H1 (cell line): ENCODE data around the gene USP49. TPM values are rescaled to one million over a fixed set of nuclear protein-coding genes. Genes with fewer than 3 reads are reported as not detected.

ENCODE experiments used
- CTCF ChIA-PET: fragments of 300-600 bp; sonication (Branson Sonifier 250); formaldehyde crosslinking; loops from one replicate; lab custom pipeline; 2021; ENCODE audit not compliant: partially characterized antibody; lab: Charles Lee
- POLR2A ChIA-PET: fragments of 300-600 bp; sonication (Branson Sonifier 250); formaldehyde crosslinking; loops from one replicate; lab custom pipeline; 2021; ENCODE audit warnings: inconsistent platforms; ENCODE audit not compliant: partially characterized antibody; lab: Charles Lee
- DNase-seq, 2 experiments: peaks; one replicate each; pipeline versions ENCODE4 v3.0.0 to v3.0.0-alpha.2; 2010 to 2022; ENCODE audit warnings: low spot score in 2 of 2, low read depth in 1 of 2, mixed read lengths in 1 of 2
- FAIRE-seq: peaks from 2 replicates; lab custom pipeline; 2011; peaks lifted over from hg19 to GRCh38; lab: Jason Lieb, UNC
- H2AFZ ChIP-seq: 2 replicates; pipeline ENCODE4 v1.8.1; 2012; ENCODE audit warnings: low read length, inconsistent platforms
- H2AK5ac ChIP-seq: 2 replicates; pipeline ENCODE4 v1.6.1; 2013; ENCODE audit warnings: low read depth, low read length
- H2BK120ac ChIP-seq: replicated peaks from 2 replicates; pipeline ENCODE3; 2013; ENCODE audit warnings: low read depth, low read length, inconsistent platforms
- H2BK12ac ChIP-seq: 2 replicates; pipeline ENCODE4 v1.6.1; 2013; ENCODE audit warnings: low read depth, low read length
- H2BK15ac ChIP-seq: 2 replicates; pipeline ENCODE4 v1.6.1; 2013; ENCODE audit warnings: low read length
- H2BK20ac ChIP-seq: 2 replicates; pipeline ENCODE4 v1.6.1; 2013; ENCODE audit warnings: low read length
- H2BK5ac ChIP-seq: 2 replicates; pipeline ENCODE4 v1.6.1; 2013; ENCODE audit warnings: low read depth, low read length
- H3K14ac ChIP-seq: 2 replicates; pipeline ENCODE4 v1.6.1; 2013; ENCODE audit warnings: inconsistent platforms; ENCODE audit not compliant: insufficient read length
- H3K18ac ChIP-seq: 2 replicates; pipeline ENCODE4 v1.6.1; 2013; ENCODE audit warnings: low read length; ENCODE audit errors: extremely low read depth
- H3K23ac ChIP-seq: 2 replicates; pipeline ENCODE4 v1.6.1; 2013; ENCODE audit warnings: inconsistent platforms; ENCODE audit not compliant: insufficient read length
- H3K23me2 ChIP-seq: 2 replicates; pipeline ENCODE4 v1.6.1; 2013; ENCODE audit warnings: low read depth, low read length
- H3K27ac ChIP-seq: 2 replicates; pipeline ENCODE4 v1.6.1; 2011; ENCODE audit warnings: low read depth, low read length, inconsistent platforms
- H3K27me3 ChIP-seq, 4 experiments: replicated peaks in 1 of 4; 1 replicate in 1 of 4; 2 replicates in 3 of 4; pipeline versions ENCODE4 v1.6.1 to v1.8.1; 2011 to 2013; ENCODE audit warnings: low read length in 3 of 4, mild to moderate bottlenecking in 3 of 4, inconsistent platforms in 2 of 4, mixed read lengths in 2 of 4, moderate library complexity in 1 of 4; ENCODE audit not compliant: control insufficient read depth in 3 of 4, insufficient read depth in 3 of 4; ENCODE audit errors: extremely low read depth in 1 of 4
- H3K36me3 ChIP-seq, 4 experiments: 2 replicates each; pipeline versions ENCODE4 v1.6.1 to v1.8.1; 2011 to 2013; ENCODE audit warnings: mild to moderate bottlenecking in 4 of 4, low read length in 3 of 4, moderate library complexity in 2 of 4, control low read depth in 1 of 4, inconsistent platforms in 1 of 4; ENCODE audit not compliant: insufficient read depth in 4 of 4, control insufficient read depth in 2 of 4
- H3K4ac ChIP-seq: replicated peaks from 2 replicates; pipeline ENCODE3; 2013; ENCODE audit warnings: low read length, low read depth, mixed read lengths, inconsistent platforms; ENCODE audit not compliant: insufficient read length
- H3K4me1 ChIP-seq, 4 experiments: replicated peaks in 1 of 4; 1 replicate in 1 of 4; 2 replicates in 3 of 4; pipeline versions ENCODE4 v1.6.1 to v1.8.1; 2011 to 2013; ENCODE audit warnings: low read length in 3 of 4, inconsistent platforms in 2 of 4, mixed read lengths in 1 of 4; ENCODE audit not compliant: insufficient read depth in 4 of 4, control insufficient read depth in 3 of 4
- H3K4me2 ChIP-seq, 2 experiments: 2 replicates each; pipeline versions ENCODE4 v1.6.1 to v1.8.1; 2011 to 2013; ENCODE audit warnings: low read depth in 2 of 2, low read length in 2 of 2, control low read depth in 1 of 2, inconsistent platforms in 1 of 2, mild to moderate bottlenecking in 1 of 2; ENCODE audit not compliant: insufficient read depth in 1 of 2
- H3K4me3 ChIP-seq, 4 experiments: fragments of 200-600, 300-600 bp in 1 of 4; sonication (generic), shearing (Covaris generic), sonication (Bioruptor Twin) in 1 of 4; 2 replicates each; pipeline versions ENCODE4 v1.5.1 to v1.8.1; 2011 to 2016; ENCODE audit warnings: low read length in 4 of 4, low read depth in 3 of 4, control low read depth in 2 of 4, inconsistent platforms in 2 of 4, mild to moderate bottlenecking in 2 of 4, mixed read lengths in 1 of 4, moderate library complexity in 1 of 4; ENCODE audit not compliant: insufficient read depth in 2 of 4; ENCODE audit errors: extremely low read depth in 1 of 4
- H3K56ac ChIP-seq: replicated peaks from 2 replicates; pipeline ENCODE3; 2013; ENCODE audit warnings: low read depth, mild to moderate bottlenecking, mixed read lengths, low read length, inconsistent platforms; ENCODE audit not compliant: insufficient read length
- H3K79me1 ChIP-seq: 2 replicates; pipeline ENCODE4 v1.6.1; 2013; ENCODE audit warnings: low read depth, low read length, control low read depth
- H3K79me2 ChIP-seq, 2 experiments: 2 replicates each; pipeline versions ENCODE4 v1.6.1 to v1.8.1; 2012 to 2013; ENCODE audit warnings: low read length in 2 of 2, mild to moderate bottlenecking in 2 of 2, inconsistent platforms in 1 of 2; ENCODE audit not compliant: insufficient read depth in 2 of 2, control insufficient read depth in 1 of 2
- H3K9ac ChIP-seq, 4 experiments: replicated peaks in 1 of 4; 1 replicate in 1 of 4; 2 replicates in 3 of 4; pipeline versions ENCODE4 v1.6.1 to v1.8.1; 2011 to 2013; ENCODE audit warnings: low read depth in 3 of 4, low read length in 3 of 4, control low read depth in 2 of 4, mild to moderate bottlenecking in 2 of 4, moderate library complexity in 2 of 4, inconsistent platforms in 1 of 4; ENCODE audit errors: extremely low read depth in 1 of 4
- H3K9me3 ChIP-seq, 2 experiments: 2 replicates each; pipeline versions ENCODE4 v1.6.1 to v1.8.1; 2012 to 2013; ENCODE audit warnings: mild to moderate bottlenecking in 2 of 2, moderate library complexity in 2 of 2, control low read depth in 1 of 2, inconsistent platforms in 1 of 2, low read depth in 1 of 2, low read length in 1 of 2, mixed read lengths in 1 of 2; ENCODE audit not compliant: insufficient read depth in 2 of 2
- H4K20me1 ChIP-seq, 2 experiments: replicated peaks in 1 of 2; 2 replicates each; pipeline versions ENCODE3 to v1.8.1; 2011 to 2013; ENCODE audit warnings: inconsistent platforms in 2 of 2, low read length in 2 of 2, mild to moderate bottlenecking in 1 of 2; ENCODE audit not compliant: insufficient read depth in 2 of 2, control insufficient read depth in 1 of 2
- H4K5ac ChIP-seq: 2 replicates; pipeline ENCODE4 v1.6.1; 2013; ENCODE audit warnings: low read length, low read depth, mixed read lengths, inconsistent platforms; ENCODE audit not compliant: insufficient read length
- H4K8ac ChIP-seq: 2 replicates; pipeline ENCODE4 v1.8.0; 2013; ENCODE audit warnings: mild to moderate bottlenecking, moderate library complexity, low read length, inconsistent platforms; ENCODE audit not compliant: insufficient read depth; ENCODE audit errors: extremely low read depth
- H4K91ac ChIP-seq: replicated peaks from 2 replicates; pipeline ENCODE3; 2013; ENCODE audit warnings: low read length, mixed read lengths, inconsistent platforms; ENCODE audit not compliant: insufficient read length
- ASH2L ChIP-seq: fragments of 200-600, 300-600 bp; sonication (generic); IDR thresholded peaks from one replicate; pipeline ENCODE4 v1.7.1; 2017; ENCODE audit warnings: low read length
- CHD1 ChIP-seq: IDR thresholded peaks from 2 replicates; pipeline ENCODE4 v1.6.1; 2012; ENCODE audit warnings: low read depth, low read length, improper control_type of control experiment
- CTBP2 ChIP-seq: IDR thresholded peaks from 2 replicates; pipeline ENCODE4 v1.7.0; 2011; ENCODE audit warnings: borderline replicate concordance, mild to moderate bottlenecking, moderate library complexity, mixed read lengths, low read length; ENCODE audit not compliant: insufficient read depth, insufficient read length
- E2F6 ChIP-seq: IDR thresholded peaks from 2 replicates; pipeline ENCODE4 v1.6.1; 2012; ENCODE audit warnings: inconsistent platforms
- PHF8 ChIP-seq: fragments of 200-600 bp; sonication (generic); conservative IDR thresholded peaks from 2 replicates; pipeline ENCODE4 v1.7.1; 2012; ENCODE audit warnings: low read depth, mild to moderate bottlenecking, inconsistent platforms, low read length, moderate library complexity
- POLR2A ChIP-seq, 2 experiments: IDR thresholded peaks; 1 replicate in 1 of 2; 2 replicates in 1 of 2; pipeline ENCODE4 v1.6.1; 2011; ENCODE audit warnings: low read depth in 2 of 2, low read length in 2 of 2, mild to moderate bottlenecking in 2 of 2; ENCODE audit errors: control extremely low read depth in 1 of 2
- SIN3A ChIP-seq, 2 experiments: IDR thresholded peaks in 1 of 2; conservative IDR thresholded peaks in 1 of 2; 2 replicates each; pipeline ENCODE4 v1.6.1; 2011 to 2012; ENCODE audit warnings: low read length in 2 of 2, improper control_type of control experiment in 1 of 2, low read depth in 1 of 2, mild to moderate bottlenecking in 1 of 2
- SIRT6 ChIP-seq: IDR thresholded peaks from one replicate; pipeline ENCODE4 v1.7.1; 2012; ENCODE audit warnings: low read length, inconsistent platforms
- SP1 ChIP-seq: IDR thresholded peaks from 2 replicates; pipeline ENCODE4 v1.6.1; 2011; ENCODE audit warnings: low read depth, low read length
- TAF7 ChIP-seq: optimal IDR thresholded peaks from 2 replicates; pipeline ENCODE3; 2011; ENCODE audit warnings: low read depth, mild to moderate bottlenecking, inconsistent platforms, low read length, moderate library complexity, borderline replicate concordance
- YY1 ChIP-seq: IDR thresholded peaks from 2 replicates; pipeline ENCODE4 v1.6.1; 2011; ENCODE audit warnings: low read depth, mild to moderate bottlenecking, low read length
- WGBS, 2 experiments: shearing (Covaris generic) in 1 of 2; methylation state at CpG; one replicate each; pipeline versions ENCODE4 v1.1.6 to v1.1.7; 2013 to 2015; ENCODE audit warnings: low lambda C conversion rate in 2 of 2, mixed read lengths in 2 of 2, inconsistent platforms in 1 of 2, low coverage in 1 of 2, missing lambda C conversion rate in 1 of 2; ENCODE audit not compliant: insufficient replicate concordance in 2 of 2, insufficient coverage in 1 of 2, insufficient read length in 1 of 2; ENCODE audit errors: extremely low coverage in 1 of 2, missing lambda C conversion rate in 1 of 2; 5-methylcytosine and 5-hydroxymethylcytosine counted together
- polyA plus RNA-seq, 7 experiments: library from polyadenylated mRNA; depleted of rRNA in 3 of 7; stranded (reverse) in 5 of 7; unstranded in 2 of 7; fragments of >200 nt in 5 of 7; fragments of 200-250 nt in 2 of 7; gene quantifications; 1 replicate in 5 of 7; 2 replicates in 1 of 7; 4 replicates in 1 of 7; pipeline versions ENCODE4 v1.2.1 to v1.2.3, GENCODE V29; 2011 to 2013; ENCODE audit warnings: missing spikeins in 2 of 7, mixed read lengths in 2 of 7
- total RNA-seq: library from RNA; stranded (reverse); fragmentation: NEBNext Ultra II Directional; extraction: Animal tissue kit (Norgen Biotek cat#: 25700); gene quantifications from 2 replicates; pipeline ENCODE4 v1.2.1, GENCODE V29; 2021

Gene USP49
- total and polyA plus RNA-seq, 2 of the 8 experiments (the other 6 are each of a cell fraction or from before 2014, with no cell fraction given): 6.9 to 24.4 TPM

GRCh38 chr6:41823178-41823577 is 72.0 kb downstream of the USP49 start:
- no peak overlapping the region for H2BK20ac ChIP-seq
- H3K4me3 ChIP-seq: no peak overlapping the region
- ChIA-PET CTCF (interaction anchor here (0.6 to 1.0 kb wide), 5 partner anchors 9 to 118 kb away, joined by 3 read pairs; partner anchors contain the start of genes BYSL and MED20), POLR2A (interaction anchor here (0.7 kb wide), 1 partner anchor 9 kb away, joined by 3 read pairs; no protein-coding TSS in a partner anchor)
- H4K20me1 ChIP-seq: no peaks in the 10 kb centered on the region
- no peaks in the 10 kb centered on the region for H3K79me2 ChIP-seq
- no peak overlapping the region for H3K4me2 ChIP-seq
- DNase-seq (no peak), FAIRE-seq (no peak)
- H3K27me3 ChIP-seq: no peaks in the 10 kb centered on the region
- H3K23ac ChIP-seq: no peak overlapping the region
- H3K9me3 ChIP-seq: no peaks in the 10 kb centered on the region
- H2AFZ ChIP-seq: no peak overlapping the region
- no peak overlapping the region for H4K91ac ChIP-seq
- H3K4ac ChIP-seq: no peak overlapping the region
- no peaks in the 10 kb centered on the region for H3K79me1 ChIP-seq
- no peak overlapping the region for H2AK5ac ChIP-seq
- no peak overlapping the region for H4K8ac ChIP-seq
- no peaks in the 10 kb centered on the region for H3K23me2 ChIP-seq
- no peak overlapping the region for H2BK12ac ChIP-seq
- no peak overlapping the region for H3K9ac ChIP-seq
- H3K18ac ChIP-seq: no peak overlapping the region
- H3K56ac ChIP-seq: no peak overlapping the region
- H2BK120ac ChIP-seq: no peak overlapping the region
- H3K27ac ChIP-seq: no peak overlapping the region
- no peak overlapping the region for H3K14ac ChIP-seq
- H2BK5ac ChIP-seq: no peak overlapping the region
- WGBS, 2 experiments: 92% methylated on average over 1 of the region's 1 CpG; no CpG with 5 or more reads in 1 of the 2 experiments
- H3K4me1 ChIP-seq: no peaks in the 10 kb centered on the region
- no peak overlapping the region for H4K5ac ChIP-seq
- H2BK15ac ChIP-seq: no peak overlapping the region
- no peaks in the 10 kb centered on the region for H3K36me3 ChIP-seq
- TF ChIP-seq YY1 (no peak), ASH2L (no peak), CHD1 (no peak), CTBP2 (no peak), SIN3A (conservative IDR thresholded peaks at IDR 0.05 in 1 of 2, IDR thresholded peaks at IDR 0.05 in 1 of 2; ENCODE audit: low read depth in 1 of 2, low read length in 2 of 2) (no peak), POLR2A (IDR thresholded peaks at IDR 0.05; ENCODE audit: control extremely low read depth in 1 of 2, low read depth in 2 of 2, low read length in 2 of 2) (no peak), E2F6 (no peak), SIRT6 (no peak), TAF7 (no peak), PHF8 (no peak), SP1 (no peak)
